Anterior cingulate cortex (tissue), 58 donors: ENCODE data around the gene GPR89B.
"Not testable (repeated sequence)": the region's sequence is repeated elsewhere in the genome, so short reads cannot be mapped to it uniquely, and the experiment has no call there.

Experiments
- DNase-seq, 58 donors: peaks; one replicate each; lab custom pipeline; 2025; lab: John Stamatoyannopoulos, UW

The GPR89B gene

DNA sequence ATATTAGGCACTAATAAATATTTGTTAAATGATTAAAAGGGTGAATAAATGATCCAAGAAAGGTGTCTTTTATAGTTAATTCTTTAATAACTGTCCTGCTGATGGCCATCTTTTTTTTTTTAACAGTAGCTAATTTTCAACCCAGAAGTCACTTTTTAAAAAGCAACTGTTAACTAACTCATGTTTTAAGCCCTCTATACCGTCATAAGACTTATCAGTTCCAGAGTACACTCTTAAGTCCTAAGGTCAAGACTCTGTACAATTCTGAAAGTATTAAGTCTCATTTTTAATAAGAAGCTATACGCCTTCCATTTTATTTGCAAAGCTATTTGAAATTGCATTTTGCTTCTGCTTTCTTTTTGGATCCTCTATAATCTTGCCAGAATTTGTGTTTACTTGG lies 2.9 kb downstream of the GPR89B start:
- DNase-seq: not testable (repeated sequence)

GRCh38 chr1:147935296-147935695 lies 7.1 kb downstream of the GPR89B start:
- DNase-seq: not testable (repeated sequence)

- DNase-seq: not testable (repeated sequence)
These were observed 12.2 kb downstream of the GPR89B start for GRCh38 chr1:147940456-147940855.

- DNase-seq: not testable (repeated sequence)
These were observed 14.3 kb downstream of the GPR89B start for GRCh38 chr1:147942563-147942962.

GRCh38 chr1:147949517-147949916 lies 21.3 kb downstream of the GPR89B start:
- not testable (repeated sequence) for DNase-seq

DNA sequence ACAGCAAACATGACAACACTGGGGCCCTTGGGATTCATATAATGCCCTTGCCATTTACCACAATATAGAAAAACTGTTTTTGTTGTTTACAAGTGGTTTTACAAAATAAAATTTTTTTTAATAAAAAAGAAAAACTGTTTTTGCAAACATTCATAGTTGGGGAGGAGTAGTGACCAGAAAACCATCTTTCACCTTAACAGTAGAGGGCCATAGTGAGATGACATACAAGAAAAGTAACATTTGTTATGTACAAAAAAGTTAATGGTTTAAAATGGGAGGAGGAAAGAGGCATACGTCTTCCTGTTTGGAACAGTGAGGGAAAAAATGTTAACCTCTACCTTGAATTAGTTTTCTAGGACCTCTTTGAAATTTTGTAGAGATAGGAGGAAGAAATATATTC lies 30.7 kb downstream of the GPR89B start:
- not testable (repeated sequence) for DNase-seq

DNA sequence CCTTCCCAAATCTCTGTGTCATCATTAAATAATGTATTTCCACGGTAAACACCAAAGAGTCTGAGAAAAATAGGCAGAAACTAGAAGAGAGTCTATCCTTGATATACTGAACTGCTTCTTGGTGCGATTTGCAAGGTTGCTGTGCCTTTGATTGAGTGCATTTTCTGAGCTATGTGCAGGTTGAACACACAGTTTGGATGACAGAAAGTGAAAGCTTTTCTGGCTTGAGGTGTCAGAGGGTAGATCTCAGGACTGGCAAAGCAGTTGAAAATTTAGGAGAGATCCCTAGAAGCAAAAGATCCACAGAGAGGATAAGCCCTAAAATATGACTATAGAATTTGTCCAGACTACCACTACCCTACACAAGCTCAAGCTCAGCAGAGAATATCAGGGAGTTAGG lies 31.5 kb downstream of the GPR89B start:
- DNase-seq: not testable (repeated sequence)

DNA sequence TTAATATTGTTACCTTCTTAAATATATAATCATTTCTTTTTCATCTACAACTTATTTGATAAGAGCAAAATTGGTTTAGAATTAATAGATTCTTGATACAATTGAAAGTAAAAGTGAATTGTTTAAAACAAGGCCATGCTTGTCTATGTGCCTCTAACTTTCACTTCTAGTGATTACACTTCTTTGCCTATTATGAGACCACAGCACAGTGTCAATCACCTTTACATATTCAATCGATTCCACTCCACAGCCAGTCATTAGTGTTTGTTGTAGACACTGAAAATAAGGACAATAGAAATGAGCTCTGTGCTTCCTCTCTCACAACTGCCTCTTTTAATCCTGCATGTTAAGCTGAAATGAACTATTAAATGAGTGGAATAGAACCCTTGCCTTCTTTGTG lies 36.4 kb downstream of the GPR89B start:
- DNase-seq: not testable (repeated sequence)

GRCh38 chr1:147966657-147967056 lies 38.4 kb downstream of the GPR89B start:
- not testable (repeated sequence) for DNase-seq

DNA sequence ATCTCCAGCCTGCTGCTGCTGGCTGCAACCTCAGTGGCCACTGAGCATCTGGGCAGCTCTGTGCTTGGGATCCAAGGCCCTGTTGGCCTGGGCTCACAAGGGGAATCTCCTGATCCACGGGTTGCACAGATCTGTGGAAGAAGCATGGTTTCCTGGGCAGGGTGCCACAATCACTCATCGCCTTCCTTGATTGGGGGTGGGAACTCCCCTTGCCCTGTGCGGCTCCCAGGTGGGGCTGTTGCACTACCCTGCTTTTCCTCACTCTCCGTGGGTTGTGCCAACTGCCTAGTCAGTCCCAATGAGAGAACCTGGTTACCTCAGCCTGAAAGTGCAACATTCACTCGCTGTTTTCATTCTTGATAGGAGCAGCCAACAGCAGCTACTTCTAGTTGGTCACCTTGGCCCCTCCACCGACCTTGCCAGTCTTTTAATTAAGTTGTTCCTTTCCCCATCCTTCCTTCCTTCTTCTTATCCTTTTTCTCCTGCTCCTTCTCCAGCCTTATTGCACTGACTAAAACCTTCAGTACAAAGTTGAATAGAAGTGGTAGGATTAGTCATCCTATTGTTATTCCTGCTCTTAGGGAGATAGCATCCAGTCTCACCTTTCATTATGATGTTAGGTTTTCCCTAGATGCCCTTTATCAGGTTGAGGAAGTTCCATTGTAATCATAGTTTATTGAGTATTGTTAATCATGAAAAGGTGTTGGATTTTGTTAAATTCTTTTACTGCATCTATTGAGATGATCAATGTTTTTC lies 50.9 kb downstream of the GPR89B start:
- not testable (repeated sequence) for DNase-seq

DNA sequence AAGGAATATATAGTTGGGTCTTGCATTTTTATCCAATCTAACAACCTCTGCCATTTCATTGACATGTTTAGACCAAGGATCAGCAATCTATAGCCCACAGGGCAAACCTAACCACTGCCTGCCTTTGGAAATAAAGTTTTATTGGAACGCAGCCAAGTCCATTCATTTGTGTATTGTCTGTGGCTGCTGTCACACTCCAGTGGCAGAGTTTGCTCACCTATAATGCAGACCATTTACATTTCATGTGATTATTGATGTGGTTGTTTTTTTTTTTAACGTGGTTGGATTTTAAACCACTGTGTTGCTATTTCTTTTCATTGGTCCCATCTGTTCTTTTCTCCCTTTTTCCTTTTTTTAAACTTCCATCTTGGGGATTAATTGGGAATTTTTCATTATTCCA lies 57.2 kb downstream of the GPR89B start:
- not testable (repeated sequence) for DNase-seq

DNA sequence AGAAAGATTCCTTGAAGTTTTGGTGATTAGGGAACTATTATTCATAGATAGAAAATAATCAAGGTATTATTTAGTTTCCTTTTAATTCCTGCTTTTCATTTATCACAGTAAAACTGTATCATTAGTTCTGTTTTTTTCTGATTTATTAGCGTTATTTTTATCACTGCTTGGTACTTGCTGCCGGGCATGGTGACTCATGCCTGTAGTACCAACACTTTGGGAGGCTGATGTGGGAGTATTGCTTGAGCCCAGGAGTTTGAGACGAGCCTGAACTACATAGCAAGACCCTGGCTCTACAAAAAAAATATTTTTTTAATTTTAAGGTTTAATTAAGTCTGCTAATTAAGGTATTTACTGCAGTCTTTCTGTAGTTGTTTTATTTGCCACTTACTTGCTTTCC lies 59.7 kb downstream of the GPR89B start:
- DNase-seq: not testable (repeated sequence)

GRCh38 chr1:147992916-147993315 lies 64.7 kb downstream of the GPR89B start:
- DNase-seq: not testable (repeated sequence)

GRCh38 chr1:147993400-147993799 lies 65.2 kb downstream of the GPR89B start:
- DNase-seq: not testable (repeated sequence)

- not testable (repeated sequence) for DNase-seq
These were observed 65.8 kb downstream of the GPR89B start for GRCh38 chr1:147993825-147994615.

DNA sequence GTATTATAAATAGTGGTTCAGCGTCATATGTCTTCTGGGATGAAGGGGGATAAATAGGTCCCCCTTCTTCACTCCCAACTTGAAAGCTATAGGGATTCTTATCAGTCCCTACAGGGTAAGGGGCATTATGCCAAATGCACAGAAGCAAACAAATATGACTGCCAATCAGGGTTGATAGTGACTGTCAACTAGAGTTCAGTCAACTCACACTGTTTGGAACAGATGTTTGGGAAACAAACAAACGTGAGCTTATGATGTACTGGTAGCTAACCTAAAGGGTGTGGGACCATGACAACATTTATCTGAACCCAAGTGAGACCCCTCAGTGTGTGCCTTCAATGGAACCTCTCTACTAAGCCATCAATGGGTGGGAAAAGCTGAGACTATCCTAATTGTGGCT lies 67.9 kb downstream of the GPR89B start:
- DNase-seq: not testable (repeated sequence)

- not testable (repeated sequence) for DNase-seq
These were observed 79.5 kb downstream of the GPR89B start for GRCh38 chr1:148007724-148008123.

DNA sequence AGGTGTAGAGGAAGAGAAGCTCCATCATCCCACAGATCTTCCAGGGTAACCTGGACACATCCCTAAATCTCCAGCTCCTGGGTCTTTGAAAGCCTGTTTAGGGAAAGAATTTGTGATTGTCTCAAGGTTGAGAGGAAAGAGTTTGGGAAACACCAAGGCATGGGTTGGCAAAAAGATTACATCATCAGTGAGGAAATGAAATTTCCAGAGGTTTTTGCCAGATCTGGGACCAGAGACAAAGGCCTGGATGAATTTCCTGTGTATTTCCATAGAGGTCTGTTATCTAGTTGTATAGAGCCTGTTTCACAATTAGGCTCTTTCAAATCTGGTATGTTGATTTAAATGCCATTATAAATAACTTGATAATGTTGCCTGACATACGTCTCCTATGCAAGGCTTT lies 82.3 kb downstream of the GPR89B start:
- DNase-seq: no peak

DNA sequence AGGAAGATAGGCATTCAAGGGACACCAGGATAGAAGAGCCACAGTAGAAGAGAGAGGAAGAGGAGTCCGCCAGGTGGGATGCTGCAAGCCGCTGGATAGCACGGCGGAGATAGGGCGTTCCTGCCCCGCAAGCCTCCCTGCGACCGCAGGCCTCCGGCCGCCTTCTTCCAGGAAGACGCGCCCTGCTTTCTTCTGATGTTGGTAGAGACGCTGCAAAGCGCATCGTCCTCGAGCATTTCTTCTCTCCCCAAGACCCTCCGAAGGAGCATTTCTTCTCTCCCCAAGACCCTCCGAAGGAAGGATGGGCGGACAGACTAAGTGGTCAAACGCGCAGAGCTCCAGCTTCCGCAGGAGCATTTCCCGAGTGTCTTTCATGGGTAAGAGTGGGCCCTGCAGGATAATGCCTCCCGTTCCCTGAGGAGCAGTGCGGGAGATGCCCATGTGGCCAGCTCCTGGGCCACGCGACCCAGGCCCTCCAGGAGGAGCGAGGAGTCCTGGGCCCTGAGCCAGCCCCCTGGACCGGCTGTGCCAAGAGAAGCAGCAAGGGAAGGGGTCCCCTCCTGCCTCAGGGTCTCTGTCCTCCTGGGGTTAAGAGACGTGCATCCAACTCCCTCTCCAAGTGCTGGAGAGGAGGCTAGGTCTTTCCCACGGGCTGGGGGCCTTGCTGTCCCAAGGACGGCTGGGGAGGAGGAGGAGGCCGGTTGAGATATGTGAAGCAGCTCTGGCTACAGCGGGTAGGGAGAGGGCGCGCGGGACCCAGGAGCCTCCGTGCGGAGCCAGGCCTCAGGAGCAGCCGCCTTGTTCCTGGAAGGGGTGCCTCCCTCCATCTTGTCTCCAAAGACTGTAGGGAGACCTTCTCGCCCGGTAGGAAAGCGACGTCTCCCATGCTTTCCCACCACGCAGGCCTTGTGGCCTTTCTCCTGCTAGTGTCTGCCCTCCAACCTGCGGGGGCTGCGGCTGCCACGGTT lies 85.2 kb downstream of the GPR89B start:
- DNase-seq: not testable (repeated sequence)
